GM12874 (cell line): ENCODE results near the gene IFNLR1.

Source experiments
- CTCF ChIP-seq: IDR thresholded peaks from 2 replicates; pipeline ENCODE4 v1.5.1; 2011; ENCODE audit warnings: low read depth, mild to moderate bottlenecking, control low read depth, low read length, moderate library complexity; ENCODE audit not compliant: insufficient read depth

IFNLR1 gene

DNA sequence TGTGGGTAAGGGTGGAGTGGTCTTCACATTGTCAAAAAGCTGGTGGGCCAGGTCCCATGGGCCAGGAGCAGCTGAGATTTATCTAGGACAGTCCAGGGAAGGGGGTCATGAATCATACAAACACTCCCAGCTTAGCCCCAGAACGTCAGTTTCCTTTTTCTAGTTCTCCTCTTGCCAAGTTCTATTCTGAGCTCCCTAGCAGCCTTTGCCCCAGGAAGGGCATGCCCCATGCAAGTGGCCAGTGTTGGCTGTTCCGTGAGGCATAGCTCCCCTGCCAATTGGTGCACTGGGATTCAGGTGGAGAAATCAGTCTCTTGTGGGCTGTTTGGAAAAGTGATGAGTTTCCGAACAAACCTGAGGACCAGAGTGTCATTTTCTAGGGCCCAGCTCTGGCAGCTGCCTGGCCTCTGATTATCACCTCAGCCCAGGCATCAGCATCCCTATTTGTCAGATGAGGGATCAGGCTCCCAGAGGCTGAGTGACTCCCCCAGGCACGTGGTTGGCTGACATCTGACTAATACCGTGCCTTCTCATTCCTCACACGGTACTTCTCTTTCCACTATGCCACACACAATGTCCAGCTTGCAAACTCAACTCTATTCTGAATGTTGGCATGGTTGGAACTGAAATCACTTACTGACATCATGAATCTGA, 60.9 kb downstream of the IFNLR1 start:
- TF ChIP-seq CTCF = no peak

GRCh38 chr1:24125456-24125855, 61.6 kb downstream of the IFNLR1 start:
- no peak for TF ChIP-seq CTCF

- TF ChIP-seq CTCF = no peak
Measured at GRCh38 chr1:24124980-24125379, 62.1 kb downstream of the IFNLR1 start.

- TF ChIP-seq CTCF = no peak
Measured at GRCh38 chr1:24123611-24124010, 63.5 kb downstream of the IFNLR1 start.

- TF ChIP-seq CTCF = no peak
Measured at GRCh38 chr1:24122776-24123175, 64.3 kb downstream of the IFNLR1 start.

DNA sequence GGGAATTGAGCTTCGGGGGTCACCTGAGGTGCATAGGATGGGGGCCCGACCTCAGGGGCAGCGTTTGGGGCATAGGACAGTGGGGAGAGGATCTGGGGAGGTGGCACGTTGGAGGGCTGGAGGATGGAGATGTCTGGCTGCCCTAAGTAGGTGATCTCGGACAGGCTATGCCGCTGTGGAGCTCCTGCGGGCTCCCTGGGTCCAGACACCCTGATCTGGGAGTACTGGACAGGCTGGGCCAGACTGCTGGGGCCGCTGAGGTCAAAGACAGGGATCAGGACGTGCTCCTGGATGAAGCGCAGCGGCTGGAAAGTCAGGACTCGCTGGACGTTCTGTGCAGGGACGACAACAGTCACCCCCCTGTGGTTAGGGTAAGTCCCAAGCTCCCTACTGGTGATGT, 65.7 kb downstream of the IFNLR1 start:
- no peak for TF ChIP-seq CTCF

GRCh38 chr1:24120965-24121364, 66.1 kb downstream of the IFNLR1 start:
- no peak for TF ChIP-seq CTCF
